Measurements from ENCODE around the gene RHOV.

RHOV gene

DNA sequence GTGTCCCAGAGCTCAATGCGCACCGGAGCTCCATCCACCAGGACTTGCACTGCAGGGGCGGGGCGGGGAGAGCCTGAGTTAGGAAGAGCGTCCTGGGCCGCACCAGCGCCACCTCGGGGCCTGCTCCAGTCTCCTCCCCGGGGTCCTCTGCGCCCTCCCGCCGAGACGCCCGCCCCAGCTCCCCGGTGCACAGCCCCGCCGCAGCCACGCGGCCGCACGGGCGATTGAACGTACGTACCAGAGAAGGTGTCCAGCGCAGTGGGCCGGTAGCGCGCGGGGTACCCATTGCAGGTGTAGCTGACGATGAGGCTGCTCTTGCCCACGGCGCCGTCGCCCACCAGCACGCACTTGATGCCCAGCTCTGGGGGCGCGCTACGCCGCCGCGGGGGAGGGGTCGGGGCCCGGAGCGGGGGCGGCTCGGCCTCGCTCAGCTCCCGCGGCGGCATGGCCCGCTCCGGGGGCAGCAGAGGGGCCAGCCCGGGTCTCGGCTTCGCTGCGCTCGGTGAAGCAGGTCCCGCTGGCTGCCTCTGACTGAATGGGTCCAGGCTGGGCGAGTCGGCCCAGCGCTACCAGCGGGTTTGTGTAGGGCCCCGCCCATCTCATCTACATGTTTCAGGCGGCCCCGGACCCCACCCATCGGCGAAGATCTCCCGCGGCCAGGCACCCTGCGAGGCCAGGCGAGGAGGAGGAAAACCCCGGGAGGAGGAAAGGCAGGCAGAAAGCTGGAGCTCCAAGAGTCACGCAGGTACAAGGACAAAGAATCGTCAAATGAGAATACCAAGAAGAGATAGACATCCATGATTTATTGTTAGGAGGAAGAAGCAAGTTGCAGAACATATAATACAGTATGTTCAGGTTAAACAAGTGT lies at the start of gene RHOV:
Gene RHOV (minus strand): TSS at position 541 of the 868 bp plus-strand sequence. CDS start 95 bp downstream, at position 446.
- ATAC-seq (replicated peaks; ENCODE audit: extremely low read depth, poor library complexity, severe bottlenecking) = peak; percentile 81
- Mint-ChIP-seq H3K36me3 (ENCODE audit: insufficient read depth) (peaks cover 2% of the 10 kb centered on the region), H3K27ac (ENCODE audit: low read depth) (no peak within 1 kb of the TSS), H3K4me1 (peaks cover 6% of the 10 kb centered on the region), H3K27me3 (no peaks in the 10 kb centered on the region), H3K4me3 (peak within 1 kb of the TSS; percentile 72), H3K9me3 (no peaks in the 10 kb centered on the region)
- no peak for DNase-seq (ENCODE audit: low spot score in 2 of 2)

- Mint-ChIP-seq H3K27me3 (peaks cover 32% of the 10 kb centered on the region), H3K36me3 (ENCODE audit: insufficient read depth) (peaks cover 4% of the 10 kb centered on the region), H3K27ac (ENCODE audit: low read depth) (no peak overlapping the region), H3K9me3 (no peaks in the 10 kb centered on the region), H3K4me1 (peaks cover 16% of the 10 kb centered on the region), H3K4me3 (no peak overlapping the region)
- no peak for ATAC-seq (replicated peaks; ENCODE audit: extremely low read depth, poor library complexity, severe bottlenecking)
- DNase-seq (ENCODE audit: low spot score in 2 of 2) = no peak
Observed at GRCh38 chr15:40923551-40923950, 49.5 kb upstream of the RHOV start.

DNA sequence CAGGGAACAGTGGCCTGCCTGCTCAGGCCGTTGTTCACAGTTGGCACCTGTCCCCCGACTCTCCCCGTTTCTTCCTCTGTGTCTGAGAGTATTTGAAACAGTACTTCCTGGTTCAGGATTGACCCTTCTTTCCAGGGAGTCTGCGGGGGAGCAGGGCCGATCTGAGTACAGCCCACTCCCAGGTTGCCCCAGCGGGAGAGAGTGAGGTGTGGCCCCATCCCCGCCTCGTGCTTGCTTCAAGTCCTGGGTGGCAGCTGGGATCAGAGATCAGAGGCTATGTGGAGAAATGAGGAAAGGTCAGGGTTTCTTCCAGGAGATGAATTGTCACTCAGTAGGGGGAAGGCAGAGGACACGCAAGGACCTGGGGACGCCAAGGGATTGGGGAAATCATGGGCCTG lies 48.6 kb upstream of the RHOV start:
- no peak for ATAC-seq (replicated peaks; ENCODE audit: extremely low read depth, poor library complexity, severe bottlenecking)
- no peak for DNase-seq (ENCODE audit: low spot score in 2 of 2)
- Mint-ChIP-seq H3K36me3 (ENCODE audit: insufficient read depth) (peaks cover 4% of the 10 kb centered on the region), H3K9me3 (no peaks in the 10 kb centered on the region), H3K27ac (ENCODE audit: low read depth) (no peak overlapping the region), H3K4me3 (no peak overlapping the region), H3K27me3 (peaks cover 28% of the 10 kb centered on the region), H3K4me1 (peaks cover 14% of the 10 kb centered on the region)

- Mint-ChIP-seq H3K4me1 (peaks cover 10% of the 10 kb centered on the region), H3K9me3 (no peaks in the 10 kb centered on the region), H3K27ac (ENCODE audit: low read depth) (no peak overlapping the region), H3K36me3 (ENCODE audit: insufficient read depth) (peaks cover 1% of the 10 kb centered on the region), H3K27me3 (peaks cover 23% of the 10 kb centered on the region), H3K4me3 (no peak overlapping the region)
- no peak for ATAC-seq (replicated peaks; ENCODE audit: extremely low read depth, poor library complexity, severe bottlenecking)
- DNase-seq (ENCODE audit: low spot score in 2 of 2) = no peak
Observed at GRCh38 chr15:40921949-40922607, 48.0 kb upstream of the RHOV start.

DNA sequence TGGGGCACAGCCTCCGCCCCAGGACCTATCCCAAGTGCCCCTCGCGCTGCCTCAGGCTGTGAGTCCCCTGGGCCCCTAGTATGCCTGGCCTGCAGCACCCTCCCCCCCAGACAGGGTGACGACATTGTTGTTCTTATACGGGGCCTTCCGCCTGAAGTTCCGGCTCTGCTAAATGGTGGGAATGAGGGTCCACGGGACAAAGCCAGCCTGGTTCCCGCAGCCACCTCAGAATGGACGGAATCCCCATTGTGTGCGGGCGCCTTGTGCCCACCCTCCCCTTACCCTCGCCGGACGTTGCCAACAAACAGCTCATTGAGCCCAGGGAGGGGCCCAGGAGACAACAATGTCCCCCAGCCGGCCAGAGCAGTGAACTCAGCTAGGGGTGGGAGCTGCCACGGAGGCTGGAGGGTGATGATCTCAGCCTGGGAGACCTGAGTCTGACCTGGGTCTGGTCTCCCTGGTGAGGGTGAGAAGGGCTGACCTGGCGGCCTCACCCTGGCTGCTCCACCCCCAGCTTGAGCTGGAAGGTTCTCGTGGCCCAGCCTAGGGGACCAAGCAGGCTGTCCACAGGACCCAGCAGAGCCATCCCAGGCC lies 44.9 kb upstream of the RHOV start:
- H3K4me3 Mint-ChIP-seq = no peak overlapping the region
- DNase-seq (ENCODE audit: low spot score in 2 of 2) = no peak
- H3K9me3 Mint-ChIP-seq = no peaks in the 10 kb centered on the region
- peaks cover 1% of the 10 kb centered on the region for H3K36me3 Mint-ChIP-seq (ENCODE audit: insufficient read depth)
- ATAC-seq (replicated peaks; ENCODE audit: extremely low read depth, poor library complexity, severe bottlenecking) = no peak
- no peak overlapping the region for H3K27ac Mint-ChIP-seq (ENCODE audit: low read depth)
- H3K27me3 Mint-ChIP-seq = no peaks in the 10 kb centered on the region
- no peaks in the 10 kb centered on the region for H3K4me1 Mint-ChIP-seq

DNA sequence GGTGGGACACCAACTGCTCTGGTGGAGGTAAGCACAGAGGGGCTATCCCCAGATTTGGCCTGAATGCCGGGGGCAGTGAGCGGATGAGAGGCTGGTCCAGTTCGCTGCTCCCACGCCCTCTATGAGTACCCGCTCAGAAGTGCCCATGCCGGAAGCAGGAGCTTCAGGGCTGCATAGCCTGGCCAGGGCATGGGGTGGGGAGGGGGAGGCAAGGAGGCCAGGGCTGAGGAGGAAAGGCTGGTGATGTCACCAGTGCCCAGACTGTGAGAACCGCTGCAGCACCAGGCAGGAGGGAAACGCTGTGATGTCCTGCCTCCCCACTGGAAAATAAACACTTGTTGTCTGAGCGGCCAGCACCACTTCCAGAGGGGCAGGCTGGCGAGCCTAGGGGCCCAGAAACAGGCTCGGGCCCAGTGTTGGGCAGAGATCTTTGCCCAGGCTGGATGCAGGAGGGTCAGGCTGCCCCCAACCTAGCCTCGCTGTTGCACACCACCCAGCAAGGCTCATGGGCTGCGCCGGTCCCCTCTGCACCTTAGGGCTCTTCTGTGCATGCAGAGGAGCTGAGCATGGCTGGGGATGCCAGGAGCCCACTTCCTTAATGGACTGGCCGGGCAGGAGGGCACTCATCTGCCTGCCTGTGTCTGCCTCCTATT lies 44.2 kb upstream of the RHOV start:
- ATAC-seq (replicated peaks; ENCODE audit: extremely low read depth, poor library complexity, severe bottlenecking) = no peak
- H3K27ac Mint-ChIP-seq (ENCODE audit: low read depth) = no peak overlapping the region
- no peaks in the 10 kb centered on the region for H3K4me1 Mint-ChIP-seq
- H3K27me3 Mint-ChIP-seq = no peaks in the 10 kb centered on the region
- H3K4me3 Mint-ChIP-seq = no peak overlapping the region
- H3K36me3 Mint-ChIP-seq (ENCODE audit: insufficient read depth) = peaks cover 1% of the 10 kb centered on the region
- no peak for DNase-seq (ENCODE audit: low spot score in 2 of 2)
- H3K9me3 Mint-ChIP-seq = no peaks in the 10 kb centered on the region

DNA sequence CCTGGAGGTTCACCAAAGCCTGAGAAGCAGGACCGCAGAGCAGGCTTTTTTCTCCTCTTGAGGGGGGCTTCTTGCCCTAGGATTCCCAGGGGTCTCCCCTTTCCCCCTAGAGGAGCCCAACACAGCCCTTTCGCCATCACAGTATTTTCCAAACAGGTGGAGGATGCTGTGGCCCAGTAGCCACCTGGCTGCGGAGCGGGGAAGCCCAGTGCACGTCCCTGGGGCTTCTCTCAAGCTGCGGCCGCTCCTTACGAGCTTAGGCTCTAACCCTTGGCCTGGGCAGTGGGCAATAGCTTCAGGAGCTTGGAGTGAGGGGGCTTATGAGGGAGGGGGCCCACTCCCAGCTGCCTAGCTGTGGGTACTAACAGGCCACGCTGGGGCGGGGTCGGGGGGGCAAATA lies 43.6 kb upstream of the RHOV start:
- no peak for DNase-seq (ENCODE audit: low spot score in 2 of 2)
- no peaks in the 10 kb centered on the region for H3K27me3 Mint-ChIP-seq
- H3K4me1 Mint-ChIP-seq = no peaks in the 10 kb centered on the region
- H3K27ac Mint-ChIP-seq (ENCODE audit: low read depth) = no peak overlapping the region
- no peak overlapping the region for H3K4me3 Mint-ChIP-seq
- ATAC-seq (replicated peaks; ENCODE audit: extremely low read depth, poor library complexity, severe bottlenecking) = no peak
- H3K9me3 Mint-ChIP-seq = no peaks in the 10 kb centered on the region
- H3K36me3 Mint-ChIP-seq (ENCODE audit: insufficient read depth) = no peaks in the 10 kb centered on the region

DNA sequence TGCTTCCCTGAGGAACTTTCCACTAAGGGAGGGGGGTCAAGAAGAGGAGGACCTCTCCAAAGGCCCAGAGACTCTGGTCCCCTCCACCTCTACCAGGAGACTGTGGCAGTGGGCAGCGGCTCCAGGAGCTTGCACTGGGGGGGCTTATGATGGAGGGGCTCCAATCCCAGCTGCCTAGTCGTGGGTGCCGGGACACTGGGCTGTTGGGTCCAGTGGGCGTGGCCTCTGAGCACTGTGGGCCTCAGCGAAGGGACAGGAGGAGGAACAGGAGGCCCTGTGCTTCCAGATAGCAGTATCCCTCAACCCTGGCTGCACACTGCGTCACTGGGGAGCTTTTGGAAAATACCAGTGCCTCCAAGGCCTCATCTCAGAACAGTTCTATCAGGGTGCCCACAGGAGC lies 41.6 kb upstream of the RHOV start:
- no peak for ATAC-seq (replicated peaks; ENCODE audit: extremely low read depth, poor library complexity, severe bottlenecking)
- no peaks in the 10 kb centered on the region for H3K27me3 Mint-ChIP-seq
- H3K27ac Mint-ChIP-seq (ENCODE audit: low read depth) = no peak overlapping the region
- no peak overlapping the region for H3K4me3 Mint-ChIP-seq
- no peaks in the 10 kb centered on the region for H3K36me3 Mint-ChIP-seq (ENCODE audit: insufficient read depth)
- no peaks in the 10 kb centered on the region for H3K9me3 Mint-ChIP-seq
- DNase-seq (ENCODE audit: low spot score in 2 of 2) = no peak
- H3K4me1 Mint-ChIP-seq = no peaks in the 10 kb centered on the region

DNA sequence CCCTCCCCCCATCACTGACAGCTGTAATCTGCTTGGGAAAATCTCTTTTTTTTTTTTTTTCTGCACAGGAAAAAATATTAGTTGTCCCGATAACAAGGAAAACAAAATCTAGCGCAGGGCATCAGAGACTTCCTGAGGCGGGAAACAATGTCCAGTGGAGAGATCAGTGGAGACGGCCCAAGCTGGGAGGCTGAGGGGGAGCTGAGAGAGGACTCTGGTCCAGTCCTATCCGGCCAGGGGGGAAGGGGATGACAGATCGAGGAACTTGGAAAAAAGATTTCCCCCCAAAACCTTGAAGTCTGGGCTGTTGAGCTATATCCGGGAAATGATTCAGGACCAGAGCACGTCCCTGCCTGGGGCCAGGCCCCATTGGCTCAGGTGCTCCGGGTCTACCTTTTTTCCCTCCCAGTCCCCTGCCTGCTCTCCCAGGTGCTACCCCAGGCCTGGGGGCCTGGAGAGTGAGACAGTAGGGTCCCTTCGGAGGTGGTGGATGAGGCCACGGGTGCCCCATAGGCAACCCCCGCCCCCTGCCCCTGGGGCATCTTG lies 41.2 kb upstream of the RHOV start:
- Mint-ChIP-seq H3K4me1 (no peaks in the 10 kb centered on the region), H3K4me3 (no peak overlapping the region), H3K27ac (ENCODE audit: low read depth) (no peak overlapping the region), H3K27me3 (no peaks in the 10 kb centered on the region), H3K36me3 (ENCODE audit: insufficient read depth) (no peaks in the 10 kb centered on the region), H3K9me3 (no peaks in the 10 kb centered on the region)
- ATAC-seq (replicated peaks; ENCODE audit: extremely low read depth, poor library complexity, severe bottlenecking) (no peak), DNase-seq (ENCODE audit: low spot score in 2 of 2) (no peak)

- no peaks in the 10 kb centered on the region for H3K9me3 Mint-ChIP-seq
- no peaks in the 10 kb centered on the region for H3K4me1 Mint-ChIP-seq
- no peaks in the 10 kb centered on the region for H3K27me3 Mint-ChIP-seq
- H3K27ac Mint-ChIP-seq (ENCODE audit: low read depth) = no peak overlapping the region
- DNase-seq (ENCODE audit: low spot score in 2 of 2) (no peak), ATAC-seq (replicated peaks; ENCODE audit: extremely low read depth, poor library complexity, severe bottlenecking) (no peak)
- H3K36me3 Mint-ChIP-seq (ENCODE audit: insufficient read depth) = no peaks in the 10 kb centered on the region
- no peak overlapping the region for H3K4me3 Mint-ChIP-seq
Observed at GRCh38 chr15:40914486-40914885, 40.5 kb upstream of the RHOV start.

- no peaks in the 10 kb centered on the region for H3K27me3 Mint-ChIP-seq
- DNase-seq (ENCODE audit: low spot score in 2 of 2) (no peak), ATAC-seq (replicated peaks; ENCODE audit: extremely low read depth, poor library complexity, severe bottlenecking) (no peak)
- H3K36me3 Mint-ChIP-seq (ENCODE audit: insufficient read depth) = no peaks in the 10 kb centered on the region
- H3K4me3 Mint-ChIP-seq = no peak overlapping the region
- no peaks in the 10 kb centered on the region for H3K4me1 Mint-ChIP-seq
- no peak overlapping the region for H3K27ac Mint-ChIP-seq (ENCODE audit: low read depth)
- no peaks in the 10 kb centered on the region for H3K9me3 Mint-ChIP-seq
Observed at GRCh38 chr15:40914013-40914412, 40.0 kb upstream of the RHOV start.

DNA sequence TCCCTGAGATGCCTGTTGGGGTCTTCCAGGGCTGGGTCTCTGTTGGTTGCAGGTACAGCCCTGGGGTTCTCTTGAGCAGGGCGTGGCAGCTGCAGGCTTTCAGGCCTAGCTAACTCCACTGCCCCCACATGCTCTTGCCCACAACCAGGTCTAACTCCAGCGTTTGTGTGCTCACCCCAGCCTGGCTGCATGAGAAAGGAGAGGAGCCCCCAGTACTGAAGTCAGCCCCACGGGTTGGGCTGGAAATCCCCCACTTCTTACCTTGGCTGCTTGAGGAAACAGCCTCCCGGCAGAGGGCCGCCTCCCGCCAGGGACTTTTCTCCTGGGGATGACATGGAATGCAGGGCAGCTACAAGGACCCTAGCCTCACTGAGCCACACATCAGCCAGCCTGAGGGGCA lies 38.4 kb upstream of the RHOV start:
- ATAC-seq (replicated peaks; ENCODE audit: extremely low read depth, poor library complexity, severe bottlenecking) (no peak), DNase-seq (ENCODE audit: low spot score in 2 of 2) (no peak)
- H3K4me1 Mint-ChIP-seq = peaks cover 3% of the 10 kb centered on the region
- no peaks in the 10 kb centered on the region for H3K27me3 Mint-ChIP-seq
- no peak overlapping the region for H3K4me3 Mint-ChIP-seq
- no peaks in the 10 kb centered on the region for H3K9me3 Mint-ChIP-seq
- H3K36me3 Mint-ChIP-seq (ENCODE audit: insufficient read depth) = no peaks in the 10 kb centered on the region
- H3K27ac Mint-ChIP-seq (ENCODE audit: low read depth) = no peak overlapping the region
